ENCODE results near the gene STK33. TPM values are rescaled to one million over a fixed set of nuclear protein-coding genes. Genes with fewer than 3 reads are reported as not detected.

STK33 gene
- polyA plus RNA-seq, 1 of the 3 experiments (the other 2 are of a cell fraction): 12.3 TPM

- H3K79me2 ChIP-seq (ENCODE audit: insufficient read depth): no peaks in the 10 kb centered on the region
- H3K4me1 ChIP-seq (ENCODE audit: control insufficient read depth in 1 of 2, insufficient read depth in 2 of 2, low read depth in 1 of 2, low read length in 1 of 2): peaks cover 0 to 7% of the 10 kb centered on the region in 2 experiments; a peak in 2 of 4 replicates
- H3K9me3 ChIP-seq: no peaks in the 10 kb centered on the region
- ChIA-PET POLR2A (no interaction called here), CTCF (interaction anchor here (0.8 kb wide), 1 partner anchor 269 kb away, joined by 3 read pairs; the partner anchor contains the start of gene LMO1)
- H3K4me3 ChIP-seq (ENCODE audit: low read depth in 2 of 2, low read length in 1 of 2): no peak overlapping the region
- no peaks in the 10 kb centered on the region for H3K36me3 ChIP-seq (replicated peaks in 1 of 2; ENCODE audit: control insufficient read depth in 1 of 2, insufficient read depth in 2 of 2, low read length in 1 of 2)
- H2AFZ ChIP-seq (ENCODE audit: low read depth): no peak overlapping the region
- TF ChIP-seq FOXM1 (IDR thresholded peaks at IDR 0.05; ENCODE audit: low read depth) (no peak), TEAD4 (IDR thresholded peaks at IDR 0.05; ENCODE audit: borderline replicate concordance, insufficient read depth) (no peak), YY1 (IDR thresholded peaks at IDR 0.05; ENCODE audit: low read depth) (no peak), PBX3 (IDR thresholded peaks at IDR 0.05) (no peak), RFX5 (IDR thresholded peaks at IDR 0.05; ENCODE audit: low read length) (no peak), JUND (IDR thresholded peaks at IDR 0.05) (no peak), NRF1 (IDR thresholded peaks at IDR 0.05; ENCODE audit: low read depth, low read length) (no peak), RCOR1 (IDR thresholded peaks at IDR 0.05; ENCODE audit: low read length) (no peak), TCF12 (IDR thresholded peaks at IDR 0.05) (no peak), GABPA (IDR thresholded peaks at IDR 0.05; ENCODE audit: low read depth) (no peak), MEF2A (IDR thresholded peaks at IDR 0.05; ENCODE audit: borderline replicate concordance, low read depth) (no peak), ELF1 (IDR thresholded peaks at IDR 0.05) (no peak)
- WGBS (ENCODE audit: low lambda C conversion rate): 97% methylated on average over 2 of the region's 2 CpGs
- no peaks in the 10 kb centered on the region for H4K20me1 ChIP-seq (ENCODE audit: insufficient read depth)
- H3K9me2 ChIP-seq: no peaks in the 10 kb centered on the region
- no peak overlapping the region for H3K4me2 ChIP-seq
- no peak overlapping the region for H3K27ac ChIP-seq (ENCODE audit: low read depth in 2 of 2, low read length in 1 of 2)
- H3K27me3 ChIP-seq (ENCODE audit: insufficient read depth): no peaks in the 10 kb centered on the region
- no peak overlapping the region for H3K9ac ChIP-seq
- H3F3A ChIP-seq (replicated peaks; ENCODE audit: insufficient read depth): no peaks in the 10 kb centered on the region
- no peak for DNase-seq
Observed at GRCh38 chr11:8531982-8532381, 62.0 kb downstream of the STK33 start.

GRCh38 chr11:8531312-8531711, 62.7 kb downstream of the STK33 start:
- H3K9me3 ChIP-seq: no peaks in the 10 kb centered on the region
- H3K9ac ChIP-seq: no peak overlapping the region
- no peaks in the 10 kb centered on the region for H3K27me3 ChIP-seq (ENCODE audit: insufficient read depth)
- no peaks in the 10 kb centered on the region for H4K20me1 ChIP-seq (ENCODE audit: insufficient read depth)
- H3K4me3 ChIP-seq (ENCODE audit: low read depth in 2 of 2, low read length in 1 of 2): no peak overlapping the region
- no peaks in the 10 kb centered on the region for H3F3A ChIP-seq (replicated peaks; ENCODE audit: insufficient read depth)
- peaks cover 0 to 7% of the 10 kb centered on the region in 2 experiments; a peak in 2 of 4 replicates for H3K4me1 ChIP-seq (ENCODE audit: control insufficient read depth in 1 of 2, insufficient read depth in 2 of 2, low read depth in 1 of 2, low read length in 1 of 2)
- no peaks in the 10 kb centered on the region for H3K36me3 ChIP-seq (replicated peaks in 1 of 2; ENCODE audit: control insufficient read depth in 1 of 2, insufficient read depth in 2 of 2, low read length in 1 of 2)
- H3K27ac ChIP-seq (ENCODE audit: low read depth in 2 of 2, low read length in 1 of 2): peak overlapping the region in 1 of 2 experiments; percentile 58; a peak in 2 of 4 replicates
- H3K4me2 ChIP-seq: no peak overlapping the region
- no peak overlapping the region for H2AFZ ChIP-seq (ENCODE audit: low read depth)
- ChIA-PET POLR2A (no interaction called here), CTCF (interaction anchor here (0.8 to 1.3 kb wide), 2 partner anchors 268 to 498 kb away, joined by 3 read pairs; partner anchors contain the start of gene LMO1)
- H3K79me2 ChIP-seq (ENCODE audit: insufficient read depth): no peaks in the 10 kb centered on the region
- peak; percentile 76 for DNase-seq
- WGBS (ENCODE audit: low lambda C conversion rate): 59% methylated on average over 4 of the region's 4 CpGs
- no peaks in the 10 kb centered on the region for H3K9me2 ChIP-seq
- TF ChIP-seq RAD21 (IDR thresholded peaks at IDR 0.05; ENCODE audit: low read length) (no peak), RFX5 (IDR thresholded peaks at IDR 0.05; ENCODE audit: low read length) (no peak), POLR2AphosphoS5 (IDR thresholded peaks at IDR 0.05; ENCODE audit: low read depth, low read length) (no peak), NFIC (IDR thresholded peaks at IDR 0.05; ENCODE audit: borderline replicate concordance) (no peak), CHD2 (IDR thresholded peaks at IDR 0.05; ENCODE audit: low read length, partially characterized antibody) (no peak), EP300 (IDR thresholded peaks at IDR 0.05; ENCODE audit: borderline replicate concordance in 1 of 2, low read depth in 1 of 2, low read length in 1 of 2) (peak in 1 of 2 experiments; percentile 85; a peak in 2 of 4 replicates), PBX3 (IDR thresholded peaks at IDR 0.05) (peak; percentile 39), EZH2phosphoT487 (IDR thresholded peaks at IDR 0.05; ENCODE audit: borderline replicate concordance, low read depth) (no peak), JUND (IDR thresholded peaks at IDR 0.05) (no peak), FOXM1 (IDR thresholded peaks at IDR 0.05; ENCODE audit: low read depth) (no peak), SMC3 (IDR thresholded peaks at IDR 0.05; ENCODE audit: low read depth, low read length) (no peak), RXRA (IDR thresholded peaks at IDR 0.05; ENCODE audit: borderline replicate concordance, low read depth) (no peak), YY1 (IDR thresholded peaks at IDR 0.05; ENCODE audit: low read depth) (no peak), TAF1 (IDR thresholded peaks at IDR 0.05; ENCODE audit: borderline replicate concordance, low read depth, low read length) (no peak), RCOR1 (IDR thresholded peaks at IDR 0.05; ENCODE audit: low read length) (peak; percentile 80), NRF1 (IDR thresholded peaks at IDR 0.05; ENCODE audit: low read depth, low read length) (no peak), USF2 (IDR thresholded peaks at IDR 0.05; ENCODE audit: borderline replicate concordance, low read depth, low read length) (no peak), IRF3 (IDR thresholded peaks at IDR 0.05; ENCODE audit: low read depth, low read length) (no peak), SIN3A (IDR thresholded peaks at IDR 0.05; ENCODE audit: borderline replicate concordance, low read depth, low read length) (no peak), MAX (IDR thresholded peaks at IDR 0.05; ENCODE audit: low read depth) (no peak)
